Measurements from ENCODE around the gene SRGAP1. TPM values are rescaled to one million over a fixed set of nuclear protein-coding genes. Genes with fewer than 3 reads are reported as not detected.
"Not testable (repeated sequence)": the region's sequence is repeated elsewhere in the genome, so short reads cannot be mapped to it uniquely, and the experiment has no call there.

SRGAP1 gene
- total RNA-seq, 1 donor from 2014 or later: 40.8 TPM

GRCh38 chr12:63995512-63995911 lies 151.0 kb downstream of the SRGAP1 start:
- no peak for FAIRE-seq
- no peak for DNase-seq (ENCODE audit: low spot score in 2 of 2)

GRCh38 chr12:63996556-63996955 lies 152.1 kb downstream of the SRGAP1 start:
- DNase-seq (ENCODE audit: low spot score in 2 of 2): no peak
- no peak for FAIRE-seq

GRCh38 chr12:63997198-63997597 lies 152.7 kb downstream of the SRGAP1 start:
- FAIRE-seq (no peak), DNase-seq (ENCODE audit: low spot score in 2 of 2) (no peak)

- no peak for DNase-seq (ENCODE audit: low spot score in 2 of 2)
- FAIRE-seq: no peak
Measured at GRCh38 chr12:63998584-63998983, 154.1 kb downstream of the SRGAP1 start.

GRCh38 chr12:63999853-64000252 lies 155.4 kb downstream of the SRGAP1 start:
- DNase-seq (ENCODE audit: low spot score in 2 of 2) (no peak), FAIRE-seq (no peak)

GRCh38 chr12:64001439-64001838 lies 156.9 kb downstream of the SRGAP1 start:
- FAIRE-seq: no peak
- DNase-seq (ENCODE audit: low spot score in 2 of 2): no peak

- DNase-seq (ENCODE audit: low spot score in 2 of 2) (no peak), FAIRE-seq (no peak)
Measured at GRCh38 chr12:64004641-64005040, 160.1 kb downstream of the SRGAP1 start.

- DNase-seq (ENCODE audit: low spot score in 2 of 2) (no peak), FAIRE-seq (no peak)
Measured at GRCh38 chr12:64006211-64006825, 161.8 kb downstream of the SRGAP1 start.

GRCh38 chr12:64007853-64008252 lies 163.4 kb downstream of the SRGAP1 start:
- FAIRE-seq: no peak
- no peak for DNase-seq (ENCODE audit: low spot score in 2 of 2)

GRCh38 chr12:64008596-64008995 lies 164.1 kb downstream of the SRGAP1 start:
- no peak for DNase-seq (ENCODE audit: low spot score in 2 of 2)
- FAIRE-seq: no peak

- FAIRE-seq: no peak
- DNase-seq (ENCODE audit: low spot score in 2 of 2): no peak
Measured at GRCh38 chr12:64009321-64010068, 165.0 kb downstream of the SRGAP1 start.

- FAIRE-seq (no peak), DNase-seq (ENCODE audit: low spot score in 2 of 2) (no peak)
Measured at GRCh38 chr12:64010069-64010686, 165.7 kb downstream of the SRGAP1 start.

GRCh38 chr12:64016521-64016920 lies 172.0 kb downstream of the SRGAP1 start:
- DNase-seq (ENCODE audit: low spot score in 2 of 2) (no peak), FAIRE-seq (no peak)

GRCh38 chr12:64018116-64018515 lies 173.6 kb downstream of the SRGAP1 start:
- not testable (repeated sequence) for DNase-seq (ENCODE audit: low spot score in 2 of 2); FAIRE-seq

- FAIRE-seq (no peak), DNase-seq (ENCODE audit: low spot score in 2 of 2) (no peak)
Measured at GRCh38 chr12:64018524-64018923, 174.0 kb downstream of the SRGAP1 start.

GRCh38 chr12:64019101-64019500 lies 174.6 kb downstream of the SRGAP1 start:
- FAIRE-seq: no peak
- DNase-seq (ENCODE audit: low spot score in 2 of 2): no peak

- FAIRE-seq (no peak), DNase-seq (ENCODE audit: low spot score in 2 of 2) (no peak)
Measured at GRCh38 chr12:64019654-64020053, 175.2 kb downstream of the SRGAP1 start.

- no peak for DNase-seq (ENCODE audit: low spot score in 2 of 2)
- no peak for FAIRE-seq
Measured at GRCh38 chr12:64025174-64025958, 180.9 kb downstream of the SRGAP1 start.

GRCh38 chr12:64027311-64027710 lies 182.8 kb downstream of the SRGAP1 start:
- FAIRE-seq (no peak), DNase-seq (ENCODE audit: low spot score in 2 of 2) (no peak)

GRCh38 chr12:64028541-64028940 lies 184.0 kb downstream of the SRGAP1 start:
- DNase-seq (ENCODE audit: low spot score in 2 of 2): no peak

More at GRCh38 chr12:64028541-64028940, 184.0 kb downstream of the SRGAP1 start:
- no peak for FAIRE-seq
